Measurements from ENCODE around the gene SLC30A3.
"Not testable (repeated sequence)": the region's sequence is repeated elsewhere in the genome, so short reads cannot be mapped to it uniquely, and the experiment has no call there.

Gene SLC30A3

GRCh38 chr2:27282892-27283291, 20.0 kb upstream of the SLC30A3 start:
- no peak for DNase-seq

GRCh38 chr2:27281855-27282559, 19.2 kb upstream of the SLC30A3 start, which contains the start of gene TRIM54:
Gene TRIM54 (plus strand): TSS chr2:27282429. CDS start chr2:27282732, 303 bp downstream.
- DNase-seq: no peak

- DNase-seq: no peak
Measured at GRCh38 chr2:27281442-27281841, 18.6 kb upstream of the SLC30A3 start.

GRCh38 chr2:27280826-27281225, 18.0 kb upstream of the SLC30A3 start:
- no peak for DNase-seq

GRCh38 chr2:27278010-27278409, 15.2 kb upstream of the SLC30A3 start:
- no peak for DNase-seq

GRCh38 chr2:27275211-27276150, 12.6 kb upstream of the SLC30A3 start, which contains the start of gene DNAJC5G:
Gene DNAJC5G (plus strand): TSS chr2:27275433. CDS start chr2:27276729, 1,296 bp downstream.
- DNase-seq: no peak

GRCh38 chr2:27272537-27273522, 10.0 kb upstream of the SLC30A3 start:
- not testable (repeated sequence) for DNase-seq

GRCh38 chr2:27271631-27272340, 8.9 kb upstream of the SLC30A3 start:
- no peak for DNase-seq

GRCh38 chr2:27270670-27271069, 7.8 kb upstream of the SLC30A3 start:
- DNase-seq: no peak

GRCh38 chr2:27270131-27270530, 7.3 kb upstream of the SLC30A3 start:
- no peak for DNase-seq

- not testable (repeated sequence) for DNase-seq
Measured at GRCh38 chr2:27268296-27268695, 5.4 kb upstream of the SLC30A3 start.

- DNase-seq: no peak
Measured at GRCh38 chr2:27265536-27265870, 2.7 kb upstream of the SLC30A3 start.

GRCh38 chr2:27264753-27265535, 2.1 kb upstream of the SLC30A3 start:
- no peak for DNase-seq

- no peak for DNase-seq
Measured at GRCh38 chr2:27264253-27264752, 1.5 kb upstream of the SLC30A3 start.

GRCh38 chr2:27263287-27264252, 723 bp upstream of the SLC30A3 start:
- no peak for DNase-seq

- no peak for DNase-seq
Measured at GRCh38 chr2:27261926-27262298, 935 bp downstream of the SLC30A3 start.

GRCh38 chr2:27261241-27261925, 1.5 kb downstream of the SLC30A3 start:
- DNase-seq: no peak

GRCh38 chr2:27258051-27258450, 4.8 kb downstream of the SLC30A3 start:
- no peak for DNase-seq

GRCh38 chr2:27256855-27257454, 5.9 kb downstream of the SLC30A3 start:
- no peak for DNase-seq
